GF-D8 (cell line): ENCODE results near the gene MZT2B.
"Not testable (repeated sequence)": the region's sequence is repeated elsewhere in the genome, so short reads cannot be mapped to it uniquely, and the experiment has no call there.

Experiments used
- DNase-seq: peaks from one replicate; lab custom pipeline; 2025; lab: John Stamatoyannopoulos, UW

MZT2B gene

GRCh38 chr2:130180404-130181324 lies 1.4 kb upstream of the MZT2B start:
- DNase-seq, result not testable (repeated sequence)

GRCh38 chr2:130181325-130181879 lies 660 bp upstream of the MZT2B start, which contains the start of gene SMPD4:
Gene SMPD4, minus strand, starts transcription at chr2:130181602. Its CDS starts 5,010 bp downstream, at chr2:130176592.
- DNase-seq, result peak; percentile 78

GRCh38 chr2:130182826-130183511 lies 907 bp downstream of the MZT2B start:
- DNase-seq, result not testable (repeated sequence)

GRCh38 chr2:130183512-130184373 lies 1.7 kb downstream of the MZT2B start:
- no peak for DNase-seq

GRCh38 chr2:130185436-130185835 lies 3.4 kb downstream of the MZT2B start:
- DNase-seq, result no peak

- no peak for DNase-seq
These were observed 3.8 kb downstream of the MZT2B start for GRCh38 chr2:130185896-130186295.

GRCh38 chr2:130186391-130186790 lies 4.3 kb downstream of the MZT2B start:
- no peak for DNase-seq

GRCh38 chr2:130187268-130187667 lies 5.2 kb downstream of the MZT2B start:
- DNase-seq, result no peak

- not testable (repeated sequence) for DNase-seq
These were observed 6.1 kb downstream of the MZT2B start for GRCh38 chr2:130187859-130188792.

- not testable (repeated sequence) for DNase-seq
These were observed 6.9 kb downstream of the MZT2B start for GRCh38 chr2:130188958-130189357.

- no peak for DNase-seq
These were observed 8.2 kb downstream of the MZT2B start for GRCh38 chr2:130190237-130190636.

- DNase-seq, result not testable (repeated sequence)
These were observed 9.3 kb downstream of the MZT2B start for GRCh38 chr2:130191319-130191718.

GRCh38 chr2:130192451-130192850 lies 10.4 kb downstream of the MZT2B start:
- not testable (repeated sequence) for DNase-seq

- not testable (repeated sequence) for DNase-seq
These were observed 11.8 kb downstream of the MZT2B start for GRCh38 chr2:130193824-130194223.

GRCh38 chr2:130195089-130195635 lies 13.1 kb downstream of the MZT2B start:
- not testable (repeated sequence) for DNase-seq

- DNase-seq, result not testable (repeated sequence)
These were observed 14.0 kb downstream of the MZT2B start for GRCh38 chr2:130196052-130196451.

GRCh38 chr2:130198343-130198742 lies 16.3 kb downstream of the MZT2B start, which contains the start of gene TUBA3E:
Gene TUBA3E, minus strand, starts transcription at chr2:130198439. Its CDS starts 79 bp downstream, at chr2:130198360.
- no peak for DNase-seq

- DNase-seq, result not testable (repeated sequence)
These were observed 20.5 kb downstream of the MZT2B start for GRCh38 chr2:130202518-130202917.

- not testable (repeated sequence) for DNase-seq
These were observed 21.1 kb downstream of the MZT2B start for GRCh38 chr2:130203150-130203549.

GRCh38 chr2:130207051-130207450 lies 25.0 kb downstream of the MZT2B start:
- not testable (repeated sequence) for DNase-seq
